GM12878 (cell line): ENCODE data around the gene DNAH9. TPM values are rescaled to one million over a fixed set of nuclear protein-coding genes. Genes with fewer than 3 reads are reported as not detected.

Experiments
- ATAC-seq: fragments of 200-7000 bp; cut with Tn5 transposase; 3 replicates; pipeline ENCODE4 v1.9.1; 2020; ENCODE audit warnings: mild to moderate bottlenecking, moderate library complexity
- BruUV-seq: library from RNA; stranded (reverse); fragments of 400-500 nt; replicated peaks from 2 replicates; lab custom pipeline; 2021; lab: Mats Ljungman, UMichigan
- CTCF ChIA-PET: fragments of 300-600 bp; sonication (Branson Sonifier 250); formaldehyde crosslinking; extraction: SDS; loops from one replicate; lab custom pipeline; 2021; ENCODE audit warnings: inconsistent platforms; lab: Yijun Ruan, JAX
- POLR2A ChIA-PET: fragments of 350-600 bp; formaldehyde crosslinking; extraction: SDS; loops from one replicate; lab custom pipeline; 2021; ENCODE audit warnings: inconsistent platforms; lab: Charles Lee
- RAD21 ChIA-PET: fragments of 300-600 bp; sonication (Branson Sonifier 250); formaldehyde crosslinking; loops from one replicate; lab custom pipeline; 2023; ENCODE audit warnings: antibody characterized with exemption; ENCODE audit not compliant: unreplicated experiment; lab: Charles Lee
- SMC1A ChIA-PET: fragments of 300-600 bp; sonication (Branson Sonifier 250); formaldehyde crosslinking; loops from one replicate; lab custom pipeline; 2023; ENCODE audit not compliant: unreplicated experiment, uncharacterized antibody; lab: Charles Lee
- DNase-seq: peaks from one replicate; pipeline ENCODE4 v3.0.0-alpha.2; 2011; ENCODE audit warnings: low read depth, low spot score
- FAIRE-seq: peaks from 3 replicates; lab custom pipeline; 2011; peaks lifted over from hg19 to GRCh38; lab: Jason Lieb, UNC
- H2AFZ ChIP-seq: 2 replicates; pipeline ENCODE4 v1.6.0; 2011; ENCODE audit warnings: low read depth, low read length, control low read depth; ENCODE audit not compliant: control insufficient read depth
- H3K27ac ChIP-seq: 2 replicates; pipeline ENCODE4 v1.5.1; 2011; ENCODE audit warnings: control low read depth; ENCODE audit not compliant: control insufficient read depth, insufficient read depth
- H3K27me3 ChIP-seq, 2 experiments: replicated peaks in 1 of 2; 2 replicates each; pipeline versions ENCODE4 v1.6.0 to v1.6.1; 2011; ENCODE audit warnings: low read length in 1 of 2; ENCODE audit not compliant: control insufficient read depth in 2 of 2, insufficient read depth in 2 of 2
- H3K36me3 ChIP-seq, 2 experiments: 2 replicates each; pipeline ENCODE4 v1.5.1; 2011; ENCODE audit warnings: low read length in 1 of 2; ENCODE audit not compliant: control insufficient read depth in 2 of 2, insufficient read depth in 2 of 2
- H3K4me1 ChIP-seq: 2 replicates; pipeline ENCODE4 v1.6.1; 2011; ENCODE audit warnings: mild to moderate bottlenecking, low read length, moderate library complexity, mixed read lengths; ENCODE audit not compliant: control insufficient read depth, insufficient read depth
- H3K4me2 ChIP-seq: 2 replicates; pipeline ENCODE4 v1.6.0; 2011; ENCODE audit warnings: control low read depth; ENCODE audit not compliant: control insufficient read depth, insufficient read depth
- H3K4me3 ChIP-seq: fragments of 200-600 bp; sonication (generic); 2 replicates; pipeline ENCODE4 v1.5.1; 2016
- H3K79me2 ChIP-seq: 2 replicates; pipeline ENCODE4 v1.6.0; 2011; ENCODE audit warnings: low read length; ENCODE audit not compliant: control insufficient read depth, insufficient read depth
- H3K9ac ChIP-seq: 2 replicates; pipeline ENCODE4 v1.8.0; 2011; ENCODE audit warnings: low read length, control low read depth, mixed read lengths; ENCODE audit not compliant: control insufficient read depth, insufficient read depth
- H3K9me3 ChIP-seq: replicated peaks from 3 replicates; pipeline ENCODE4 v1.5.1; 2011; ENCODE audit warnings: mild to moderate bottlenecking, low read length; ENCODE audit not compliant: control insufficient read depth, insufficient read depth
- H4K20me1 ChIP-seq: 2 replicates; pipeline ENCODE4 v1.6.0; 2011; ENCODE audit not compliant: control insufficient read depth, insufficient read depth
- BCL11A ChIP-seq: IDR thresholded peaks from 2 replicates; pipeline ENCODE4 v1.6.1; 2011; ENCODE audit warnings: low read depth, low read length
- CTCF ChIP-seq, 3 experiments: IDR thresholded peaks in 2 of 3; conservative IDR thresholded peaks in 1 of 3; 2 replicates each; pipeline ENCODE4 v1.5.1; 2011; ENCODE audit warnings: low read depth in 3 of 3, low read length in 3 of 3, mild to moderate bottlenecking in 3 of 3, control low read depth in 2 of 3, moderate library complexity in 2 of 3, inconsistent platforms in 1 of 3, mixed read lengths in 1 of 3; ENCODE audit not compliant: control insufficient read depth in 2 of 3, insufficient read depth in 1 of 3; ENCODE audit errors: extremely low read depth in 1 of 3
- FOXK2 ChIP-seq: fragments of 450-650 bp; IDR thresholded peaks from 2 replicates; pipeline ENCODE4 v1.6.1; 2017; ENCODE audit warnings: mild to moderate bottlenecking, moderate library complexity
- HDAC2 ChIP-seq: fragments of 200-600 bp; sonication (generic); IDR thresholded peaks from 2 replicates; pipeline ENCODE4 v1.6.1; 2017
- JUNB ChIP-seq: IDR thresholded peaks from 2 replicates; pipeline ENCODE4 v1.6.1; 2016; ENCODE audit warnings: antibody characterized with exemption, mild to moderate bottlenecking
- JUND ChIP-seq: IDR thresholded peaks from 2 replicates; pipeline ENCODE4 v1.6.1; 2012; ENCODE audit warnings: low read depth, mild to moderate bottlenecking, low read length, improper control_type of control experiment, moderate library complexity
- MAX ChIP-seq: IDR thresholded peaks from 2 replicates; pipeline ENCODE4 v1.6.1; 2012; ENCODE audit warnings: low read depth, low read length, improper control_type of control experiment
- PRDM15 ChIP-seq: fragments of 450-650 bp; formaldehyde crosslinking; IDR thresholded peaks from 2 replicates; pipeline ENCODE4 v1.4.0; 2020; ENCODE audit warnings: mild to moderate bottlenecking, moderate library complexity
- RELA ChIP-seq: fragments of 450-650 bp; IDR thresholded peaks from 2 replicates; pipeline ENCODE4 v1.8.0; 2014; ENCODE audit warnings: borderline replicate concordance; ENCODE audit not compliant: partially characterized antibody
- RELB ChIP-seq: fragments of 450-650 bp; IDR thresholded peaks from 2 replicates; pipeline ENCODE4 v1.6.1; 2017; ENCODE audit warnings: low read depth, mild to moderate bottlenecking, moderate library complexity
- TARDBP ChIP-seq: IDR thresholded peaks from 2 replicates; pipeline ENCODE4 v1.6.1; 2016; ENCODE audit warnings: borderline replicate concordance
- TCF7 ChIP-seq: IDR thresholded peaks from 2 replicates; pipeline ENCODE4 v1.6.1; 2014; ENCODE audit warnings: antibody characterized with exemption, borderline replicate concordance
- USF1 ChIP-seq: IDR thresholded peaks from 2 replicates; pipeline ENCODE4 v1.6.1; 2011; ENCODE audit warnings: borderline replicate concordance, low read depth, mild to moderate bottlenecking, moderate library complexity, mixed read lengths, low read length; ENCODE audit not compliant: insufficient read depth; ENCODE audit errors: extremely low read length
- USF2 ChIP-seq: IDR thresholded peaks from 2 replicates; pipeline ENCODE4 v1.6.1; 2011; ENCODE audit warnings: low read depth, low read length, improper control_type of control experiment, borderline replicate concordance
- YBX1 ChIP-seq: fragments of 450-650 bp; IDR thresholded peaks from 2 replicates; pipeline ENCODE4 v1.6.1; 2016; ENCODE audit warnings: antibody characterized with exemption
- ZZZ3 ChIP-seq: IDR thresholded peaks from 2 replicates; pipeline ENCODE4 v1.6.1; 2011; ENCODE audit warnings: low read depth; ENCODE audit not compliant: control insufficient read depth, insufficient read length
- WGBS: methylation state at CpG from one replicate; pipeline ENCODE4 v1.1.6; 2016; ENCODE audit warnings: low lambda C conversion rate; ENCODE audit not compliant: insufficient replicate concordance, insufficient coverage; ENCODE audit errors: missing lambda C conversion rate; 5-methylcytosine and 5-hydroxymethylcytosine counted together
- in situ Hi-C: fragments of 300-500 bp; cut with MboI; formaldehyde crosslinking; loops from 9 replicates; pipeline ENCODE4 v1.14.3; 2018; ENCODE audit warnings: mixed read lengths
- intact Hi-C: fragments of 100-400 bp; cut with micrococcal nuclease; formaldehyde crosslinking; loops from one replicate; pipeline ENCODE4 v1.14.2; 2022; ENCODE audit not compliant: unreplicated experiment
- polyA plus RNA-seq, 11 experiments: library from polyadenylated mRNA; depleted of rRNA in 4 of 11; unstranded in 6 of 11; stranded (reverse) in 5 of 11; fragments of >200 nt; fragmentation: Nextera tagmentation in 4 of 11; fragmentation: Illumina TruSeq in 1 of 11; extraction: Ambion mirVana in 4 of 11; extraction: Trizol in 1 of 11; gene quantifications; 1 replicate in 1 of 11; 2 replicates in 10 of 11; pipeline versions ENCODE4 v1.2.1 to v1.2.3, GENCODE V29; 2011 to 2016; ENCODE audit warnings: inconsistent platforms in 2 of 11, missing spikeins in 2 of 11, low read depth in 1 of 11
- total RNA-seq, 4 experiments: library from RNA; depleted of rRNA in 3 of 4; stranded (reverse); fragments of >200 nt in 3 of 4; fragmentation: Illumina TruSeq in 1 of 4; extraction: Trizol in 1 of 4; gene quantifications; 2 replicates each; pipeline versions ENCODE4 v1.2.1 to v1.2.3, GENCODE V29; 2013 to 2021

The DNAH9 gene
- total and polyA plus RNA-seq, 10 of the 15 experiments (the other 5 are each of a cell fraction or from before 2014, with no cell fraction given), result 0.10 to 0.40 (median 0.19) TPM; not detected in 7

- ATAC-seq (no peak), FAIRE-seq (no peak), DNase-seq (no peak)
- Histone ChIP-seq H3K9ac (no peak overlapping the region), H4K20me1 (no peaks in the 10 kb centered on the region), H3K4me1 (no peaks in the 10 kb centered on the region), H3K4me3 (no peak overlapping the region), H3K27me3 (no peaks in the 10 kb centered on the region), H3K36me3 (no peaks in the 10 kb centered on the region), H3K9me3 (no peaks in the 10 kb centered on the region), H3K27ac (no peak overlapping the region), H3K79me2 (no peaks in the 10 kb centered on the region), H3K4me2 (no peak overlapping the region), H2AFZ (no peak overlapping the region)
- intact Hi-C loops, result no loop called here
- ChIA-PET RAD21 (no interaction called here), CTCF (no interaction called here), POLR2A (no interaction called here), SMC1A (interaction anchor here (0.7 kb wide), 1 partner anchor 24 kb away, joined by 3 read pairs; no protein-coding TSS in a partner anchor)
- 2% methylated on average over 6 of the region's 6 CpGs for WGBS
- no TSS peak for BruUV-seq
- in situ Hi-C loops, result loop anchor here (10.0 kb wide), 2 partner anchors 165 to 275 kb away; no protein-coding TSS in a partner anchor
- no peak for TF ChIP-seq HDAC2
- TF ChIP-seq RELA, result no peak
- no peak for TF ChIP-seq PRDM15 (CRISPR knock-in tag)
- TF ChIP-seq TARDBP, result no peak
- TF ChIP-seq CTCF (IDR thresholded peaks at IDR 0.05 in 2 of 3, conservative IDR thresholded peaks at IDR 0.05 in 1 of 3; ENCODE audit: control insufficient read depth in 2 of 3, extremely low read depth in 1 of 3, insufficient read depth in 1 of 3, low read depth in 3 of 3, low read length in 3 of 3), result no peak
- no peak for TF ChIP-seq JUND
- no peak for TF ChIP-seq USF2
- no peak for TF ChIP-seq BCL11A
- no peak for TF ChIP-seq YBX1
- no peak for TF ChIP-seq FOXK2
- TF ChIP-seq JUNB, result no peak
- no peak for TF ChIP-seq MAX
- no peak for TF ChIP-seq ZZZ3
- no peak for TF ChIP-seq USF1
- no peak for TF ChIP-seq RELB
- no peak for TF ChIP-seq TCF7
These were observed 121.6 kb downstream of the DNAH9 start for GRCh38 chr17:11719856-11720255.
